Stimulated activated CD8-positive, alpha-beta memory T cell treated with anti-CD3 and anti-CD28 coated beads, Interleukin-7, amount 100 ng/mL, for 1 hour (primary cell): ENCODE measurements around the gene DERA.
"Not testable (repeated sequence)": the region's sequence is repeated elsewhere in the genome, so short reads cannot be mapped to it uniquely, and the experiment has no call there.

Experiments used
- DNase-seq, 2 donors: peaks; one replicate each; pipeline ENCODE4 v3.0.0-alpha.2; 2020; ENCODE audit warnings: low read depth in 2 of 2

The DERA gene

DNA sequence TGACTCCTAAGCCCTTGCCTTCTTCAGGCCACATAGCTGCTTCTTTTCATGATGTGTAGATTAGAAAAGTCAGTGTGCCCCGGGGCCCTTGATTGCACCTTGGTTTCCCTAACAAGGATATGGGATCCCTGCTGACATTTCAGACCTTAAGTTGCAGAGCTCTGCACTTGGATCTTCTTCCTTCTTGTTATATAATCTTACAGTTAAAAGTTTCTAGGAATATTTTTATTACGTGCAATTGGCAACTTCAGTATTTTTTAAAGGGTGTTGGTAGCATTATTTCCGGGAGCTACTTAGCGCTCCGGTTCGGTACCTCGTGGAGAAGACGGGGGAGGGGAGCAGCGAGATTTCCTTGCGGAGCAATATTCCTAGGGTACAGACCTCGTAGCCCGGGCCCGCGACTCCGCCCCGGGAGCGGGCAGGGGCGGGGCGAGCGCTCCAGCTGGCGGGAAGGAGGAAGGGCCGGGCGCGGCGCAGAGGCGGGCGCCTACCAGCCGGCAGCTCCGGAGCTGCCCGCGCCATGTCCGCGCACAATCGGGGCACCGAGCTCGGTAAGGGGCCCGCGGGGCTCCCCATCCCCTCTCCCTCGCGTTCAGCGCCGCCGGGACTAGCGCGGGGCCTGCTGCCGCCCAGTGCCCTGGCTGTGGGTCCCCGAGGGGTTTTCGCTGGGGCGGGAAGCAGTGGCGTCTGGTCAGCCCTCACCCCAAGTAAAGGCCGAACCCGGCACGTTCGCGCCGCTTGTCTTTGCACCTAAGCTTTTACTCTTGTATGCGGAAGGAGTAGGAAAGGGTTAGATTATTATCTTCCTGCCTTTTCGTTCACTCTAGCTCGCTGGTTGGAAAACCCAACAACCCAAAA, at the start of gene DERA:
Gene DERA (plus strand): TSS at position 469 of the 858 bp plus-strand sequence. CDS start 52 bp downstream, at position 521.
- peak; percentile 21 for DNase-seq

DNA sequence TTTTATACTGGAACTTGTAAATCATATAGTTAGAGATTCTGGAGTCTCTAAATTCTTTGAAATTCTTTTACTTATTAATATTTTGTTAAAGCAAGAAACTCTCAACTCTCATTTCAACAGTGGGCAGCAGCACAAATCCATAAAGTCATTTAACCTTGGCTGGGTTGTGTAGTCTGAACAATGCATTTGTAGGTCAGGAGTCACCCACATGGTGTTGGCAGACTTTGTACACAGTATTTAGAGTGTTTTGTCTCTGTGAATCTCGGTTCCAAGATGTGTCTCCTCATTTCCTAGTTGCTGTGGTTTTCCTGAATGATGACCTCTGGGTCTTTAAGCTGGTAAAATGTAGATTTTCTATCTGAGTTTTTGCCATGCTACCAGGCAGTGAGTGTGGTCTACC, 49.7 kb upstream of the DERA start:
- no peak for DNase-seq

DNA sequence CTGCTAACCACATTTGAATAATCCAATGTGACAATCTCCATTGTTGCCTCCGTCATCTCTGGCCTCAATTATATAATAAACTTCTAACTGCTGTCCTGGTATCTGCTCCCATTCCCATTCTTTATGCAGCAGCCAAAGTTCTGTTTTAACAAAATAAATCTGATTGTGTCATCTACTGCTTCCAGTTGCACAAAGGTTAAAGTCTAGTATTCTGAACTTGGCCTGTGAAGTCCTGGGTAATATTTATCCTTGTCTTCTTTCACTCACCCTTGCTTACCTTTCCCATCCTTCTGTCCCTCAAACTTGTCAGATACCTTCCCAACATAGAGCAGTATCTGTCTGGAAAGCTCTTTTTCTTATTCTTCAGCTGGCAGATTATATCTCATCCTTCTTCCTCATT, 48.3 kb upstream of the DERA start:
- DNase-seq = no peak

DNA sequence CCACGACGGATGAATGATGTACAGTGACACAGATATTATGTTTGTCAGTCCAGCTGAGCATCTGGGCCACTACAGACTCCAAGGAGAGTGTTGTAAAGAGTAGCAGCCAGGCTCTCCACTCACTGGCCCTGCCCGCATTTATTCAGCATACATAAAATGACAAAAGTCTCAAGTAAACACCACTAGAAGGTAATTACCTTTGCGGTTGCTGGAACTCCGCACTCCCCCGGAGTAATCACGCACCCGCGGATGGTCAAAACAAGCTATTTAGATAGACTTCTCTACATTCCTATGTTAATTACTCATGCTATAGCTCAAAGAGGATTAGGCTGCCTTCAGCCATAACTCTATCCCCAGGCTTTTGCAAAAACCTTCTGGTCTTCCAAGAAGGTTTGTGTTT, 47.8 kb upstream of the DERA start:
- DNase-seq = no peak

DNA sequence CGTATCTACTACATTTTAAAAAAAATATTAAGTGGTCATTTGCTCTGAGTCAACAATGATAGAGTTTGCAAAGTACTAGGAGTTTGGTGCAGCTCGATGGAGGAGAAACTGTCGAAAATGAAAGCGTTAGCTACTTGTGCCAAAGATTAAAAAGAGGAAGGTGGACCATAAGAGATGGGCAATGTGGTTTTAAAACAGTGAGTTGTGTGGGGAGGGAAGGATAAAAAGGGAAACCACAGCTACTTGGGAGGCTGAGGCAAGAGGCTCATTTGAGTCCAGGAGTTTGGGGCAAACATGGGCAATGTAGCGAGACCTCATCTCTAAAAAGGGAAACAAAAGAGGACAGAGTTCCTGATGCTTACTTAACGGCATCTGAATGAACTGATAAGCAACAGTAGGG, 47.1 kb upstream of the DERA start:
- DNase-seq = no peak

DNA sequence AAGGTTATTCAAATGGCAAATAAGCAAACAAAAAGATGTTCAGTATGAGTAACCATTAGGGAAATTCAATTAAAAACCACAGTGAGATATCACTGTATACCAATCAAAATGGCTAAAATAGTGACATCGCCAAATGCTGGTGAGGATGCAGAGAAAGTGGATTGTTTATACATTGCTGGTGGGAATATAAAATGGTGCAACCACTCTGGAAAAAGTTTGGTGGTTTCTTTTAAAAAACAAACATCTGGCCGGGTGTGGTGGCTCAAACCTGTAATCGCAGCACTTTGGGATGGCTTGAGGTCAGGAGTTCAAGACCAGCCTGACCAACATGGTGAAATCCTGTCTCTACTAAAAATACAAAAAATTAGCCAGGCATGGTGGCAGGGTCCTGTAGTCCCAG, 42.9 kb upstream of the DERA start:
- no peak for DNase-seq

DNA sequence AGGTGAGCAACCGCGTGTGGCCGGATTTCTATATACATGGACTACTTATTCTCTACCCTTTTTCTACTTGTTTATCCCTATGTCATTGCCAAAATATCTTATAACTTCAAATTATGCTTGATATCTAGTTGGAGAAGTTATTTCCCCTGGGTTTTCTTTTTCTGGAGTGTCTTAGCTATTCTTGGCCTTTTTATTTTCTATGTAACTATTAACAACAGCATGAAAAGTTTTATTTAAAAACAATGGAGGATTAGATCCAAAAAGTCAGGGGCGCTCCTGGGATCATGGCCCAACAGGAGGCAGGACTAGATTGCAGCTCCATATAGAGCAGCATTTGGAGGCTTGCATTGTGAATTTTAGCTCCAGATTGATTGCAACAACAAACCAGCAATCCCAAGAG, 37.6 kb upstream of the DERA start:
- no peak for DNase-seq

DNA sequence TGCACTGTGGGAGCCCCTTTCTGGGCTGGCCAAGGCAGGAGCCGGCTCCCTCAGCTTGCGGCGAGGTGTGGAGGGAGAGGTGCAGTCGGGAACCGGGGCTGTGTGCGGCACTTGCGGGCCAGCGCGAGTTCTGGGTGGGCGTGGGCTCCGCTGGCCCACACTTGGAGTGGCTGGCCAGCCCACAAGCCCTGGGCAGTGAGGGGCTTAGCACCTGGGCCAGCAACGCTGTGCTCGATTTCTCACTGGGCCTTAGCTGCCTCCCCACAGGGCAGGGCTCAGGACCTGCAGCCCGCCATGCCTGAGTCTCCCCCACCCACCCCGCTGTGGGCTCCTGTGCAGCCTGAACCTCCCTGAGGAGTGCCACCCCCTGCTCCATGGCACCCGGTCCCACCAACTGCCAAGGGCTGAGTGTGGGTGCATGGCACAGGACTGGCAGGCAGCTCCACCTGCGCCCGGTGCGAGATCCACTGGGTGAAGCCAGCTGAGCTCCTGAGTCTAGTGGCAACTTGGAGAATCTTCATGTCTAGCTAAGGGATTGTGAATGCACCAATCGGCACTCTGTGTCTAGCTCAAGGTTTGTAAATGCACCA, 36.5 kb upstream of the DERA start:
- DNase-seq = not testable (repeated sequence)

DNA sequence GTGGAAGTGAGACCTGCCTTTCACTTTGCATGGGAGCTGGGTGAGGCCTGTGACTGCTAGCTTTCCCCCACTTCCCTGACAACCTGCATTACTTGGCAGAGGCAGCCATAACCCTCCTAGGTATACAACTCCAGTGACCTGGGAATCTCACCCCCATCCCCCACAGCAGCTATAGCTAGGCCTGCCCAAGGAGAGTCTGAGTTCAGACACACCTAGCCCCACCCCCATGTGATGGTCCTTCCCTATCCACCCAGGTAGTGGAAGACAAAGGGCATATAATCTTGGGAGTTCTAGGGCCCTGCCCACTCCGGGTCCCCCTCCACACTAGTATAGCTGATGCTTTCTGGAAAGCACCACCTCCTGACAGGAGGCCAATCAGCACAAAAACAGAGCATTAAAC, 35.3 kb upstream of the DERA start:
- no peak for DNase-seq

DNA sequence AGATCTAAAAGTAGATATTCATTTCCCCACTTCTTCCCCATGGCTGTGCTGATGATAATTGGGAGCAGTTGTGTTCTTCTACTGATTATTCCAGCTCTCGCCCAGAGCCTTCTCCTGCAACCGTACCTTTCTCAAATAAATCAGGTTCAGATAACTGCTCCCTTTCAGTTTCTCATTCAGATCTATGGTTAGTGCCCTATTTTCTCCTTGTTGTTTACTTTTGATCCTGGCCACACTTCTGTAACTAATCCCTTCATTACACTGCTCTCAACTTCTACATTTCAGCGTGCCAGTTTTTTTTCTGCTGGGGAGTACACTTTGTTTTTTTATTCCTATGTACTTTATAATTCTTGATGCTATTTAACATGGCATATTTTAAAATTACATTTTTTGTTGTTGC, 31.7 kb upstream of the DERA start:
- DNase-seq = no peak

DNA sequence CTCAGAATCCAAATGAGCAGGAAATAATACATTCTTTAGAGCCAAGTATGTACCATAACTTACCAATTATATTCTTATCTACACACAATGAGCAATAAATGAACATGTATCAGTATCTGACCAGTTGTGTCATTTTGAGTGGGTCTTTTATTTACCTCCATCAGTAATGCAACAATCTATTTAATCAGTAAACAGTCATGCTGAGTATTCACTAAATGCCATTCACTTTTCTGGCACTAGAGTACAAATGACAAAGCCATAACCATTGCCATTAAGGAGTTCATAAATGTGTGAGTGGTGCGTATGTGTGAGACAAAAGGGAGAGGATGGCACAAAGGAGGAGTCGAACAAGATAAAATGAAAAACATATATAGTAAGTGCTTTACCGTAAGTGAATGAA, 30.4 kb upstream of the DERA start:
- no peak for DNase-seq

DNA sequence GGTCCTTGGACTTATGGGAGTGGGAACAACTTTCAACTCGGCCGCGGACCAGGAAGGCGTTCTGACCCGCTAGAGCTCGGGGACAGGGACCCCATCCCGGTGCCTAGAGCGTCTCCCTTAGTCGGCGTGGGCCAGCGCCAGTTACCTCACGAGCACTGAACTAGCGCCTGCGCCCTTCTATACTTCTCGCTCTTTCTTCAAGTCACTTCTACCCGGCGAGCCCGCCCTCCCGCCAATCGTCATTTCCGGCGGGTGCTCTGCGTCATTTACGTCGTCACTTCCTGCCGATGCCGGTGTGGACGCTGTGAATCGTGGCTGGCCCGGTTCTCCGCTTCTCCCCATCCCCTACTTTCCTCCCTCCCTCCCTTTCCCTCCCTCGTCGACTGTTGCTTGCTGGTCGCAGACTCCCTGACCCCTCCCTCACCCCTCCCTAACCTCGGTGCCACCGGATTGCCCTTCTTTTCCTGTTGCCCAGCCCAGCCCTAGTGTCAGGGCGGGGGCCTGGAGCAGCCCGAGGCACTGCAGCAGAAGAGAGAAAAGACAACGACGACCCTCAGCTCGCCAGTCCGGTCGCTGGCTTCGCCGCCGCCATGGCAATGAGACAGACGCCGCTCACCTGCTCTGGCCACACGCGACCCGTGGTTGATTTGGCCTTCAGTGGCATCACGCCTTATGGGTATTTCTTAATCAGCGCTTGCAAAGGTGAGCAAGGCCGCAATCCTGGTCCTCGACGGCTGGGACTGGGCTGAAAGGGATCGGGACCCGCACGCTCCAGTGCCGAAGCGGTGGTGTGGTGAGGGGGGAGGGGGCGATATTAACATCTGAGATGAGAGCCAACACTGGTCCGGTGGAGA, 28.8 kb upstream of the DERA start, which contains the start of gene STRAP:
Gene STRAP (plus strand): TSS at position 270 of the 854 bp plus-strand sequence. CDS start 321 bp downstream, at position 591.
- DNase-seq = peak; percentile 92 to 95

DNA sequence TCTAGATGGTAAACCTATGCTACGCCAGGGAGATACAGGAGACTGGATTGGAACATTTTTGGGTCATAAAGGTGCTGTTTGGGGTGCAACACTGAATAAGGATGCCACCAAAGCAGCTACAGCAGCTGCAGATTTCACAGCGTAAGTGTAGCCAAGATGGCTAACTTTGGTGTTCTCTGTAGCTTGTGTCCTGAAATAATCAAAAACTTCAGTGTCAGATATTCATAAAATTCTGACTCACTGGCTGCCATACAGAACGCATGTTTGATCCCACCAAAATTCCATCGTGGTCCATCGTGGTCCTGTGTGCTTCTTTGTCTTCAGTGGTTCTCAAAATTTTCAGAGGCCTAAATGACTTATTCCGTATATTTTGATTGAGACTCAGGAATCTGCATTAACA, 27.6 kb upstream of the DERA start:
- no peak for DNase-seq

DNA sequence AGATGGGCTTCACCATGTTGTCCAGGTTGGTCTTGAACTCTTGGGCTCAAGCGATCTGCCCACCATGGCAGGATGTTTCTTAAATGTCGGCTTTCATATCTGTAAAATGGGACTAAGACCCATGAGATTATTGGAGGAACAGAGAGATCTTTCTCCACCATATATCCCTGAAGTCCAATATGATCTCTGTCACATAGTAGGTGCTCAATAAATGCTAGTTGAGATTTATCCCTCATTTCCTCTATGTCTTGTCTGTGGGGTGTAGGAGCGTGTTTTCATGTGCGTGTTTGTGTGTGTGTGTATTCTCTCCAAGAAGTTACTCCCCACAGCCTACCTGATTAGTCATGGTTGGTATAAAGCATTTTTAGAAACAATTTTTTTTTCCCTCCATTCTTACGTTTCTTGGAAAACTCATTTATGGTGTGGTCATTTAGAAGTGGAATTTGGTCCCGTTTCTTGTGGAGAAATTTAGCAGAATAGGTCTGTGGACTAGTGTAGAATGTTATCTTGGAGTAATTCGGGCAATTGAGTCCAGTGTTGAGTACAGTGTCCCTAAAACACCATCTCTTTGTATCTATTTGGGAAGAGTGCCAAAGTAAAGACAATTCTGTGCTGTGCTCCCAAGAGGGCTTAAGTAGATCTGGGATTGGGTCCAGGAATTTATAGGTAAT, 24.6 kb upstream of the DERA start:
- no peak for DNase-seq

DNA sequence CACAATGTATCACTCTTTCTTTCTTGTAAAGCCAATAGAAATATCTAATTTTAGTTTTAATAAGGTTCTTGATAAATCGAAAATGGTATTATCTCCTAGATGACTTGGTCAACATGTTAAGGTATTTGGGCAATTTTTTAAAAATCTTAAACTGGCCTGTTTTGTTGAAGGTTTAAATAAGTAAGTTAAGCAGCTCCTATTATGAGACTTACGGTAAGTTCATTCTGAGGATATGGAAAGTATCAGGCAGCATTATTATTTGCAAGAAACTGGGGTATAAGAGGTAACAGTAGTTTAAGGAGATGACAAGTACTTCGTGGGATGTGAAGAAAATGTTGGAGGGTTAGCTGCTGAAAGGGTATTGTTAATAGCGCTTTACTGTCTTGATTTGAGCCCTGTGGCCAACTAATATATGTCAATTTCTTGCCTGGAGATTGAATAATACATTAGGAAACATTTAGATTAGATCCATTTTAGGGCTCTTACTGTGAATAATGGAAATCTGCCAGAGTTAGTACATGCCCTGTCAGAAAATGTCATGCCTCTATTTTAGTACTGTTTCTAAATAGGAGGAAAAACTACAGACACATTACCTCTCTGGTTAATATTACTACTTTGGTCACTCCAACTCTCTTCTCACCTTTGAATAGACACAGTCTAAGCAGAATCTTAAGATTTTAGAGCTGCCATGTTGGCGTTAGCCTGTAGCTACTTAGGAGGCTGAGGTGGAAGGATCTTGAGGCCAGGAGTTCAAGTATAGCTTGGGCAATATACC, 23.9 kb upstream of the DERA start:
- no peak for DNase-seq

DNA sequence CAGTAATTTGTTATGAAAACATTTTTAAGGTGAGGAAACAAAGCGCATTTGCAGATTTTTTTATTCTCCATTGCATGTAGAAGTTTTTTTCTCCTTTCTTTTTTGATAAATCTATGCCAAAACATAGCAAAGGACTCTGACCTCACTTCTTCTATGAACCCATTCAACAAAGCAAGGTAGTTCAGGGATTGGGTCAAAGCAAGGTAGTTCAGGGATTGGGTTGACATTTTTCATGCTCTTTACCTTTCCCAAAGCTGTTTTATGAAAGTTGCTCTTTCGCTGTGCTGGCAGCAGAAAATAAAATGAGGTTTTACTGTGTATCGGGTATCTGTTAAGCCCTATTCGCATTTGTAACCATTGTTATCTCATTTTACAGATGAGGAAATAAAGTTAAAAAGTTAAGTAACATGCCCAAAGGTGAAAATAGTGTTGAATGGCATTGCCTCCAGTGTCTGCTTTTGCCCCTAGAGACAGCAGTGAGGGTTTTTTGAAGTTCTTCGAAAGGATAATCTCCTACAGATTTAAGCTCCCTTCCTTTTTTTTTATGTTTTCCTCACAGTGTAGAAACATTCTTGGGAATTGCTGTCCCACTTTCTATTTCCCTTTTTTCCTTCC, 18.4 kb upstream of the DERA start:
- no peak for DNase-seq

DNA sequence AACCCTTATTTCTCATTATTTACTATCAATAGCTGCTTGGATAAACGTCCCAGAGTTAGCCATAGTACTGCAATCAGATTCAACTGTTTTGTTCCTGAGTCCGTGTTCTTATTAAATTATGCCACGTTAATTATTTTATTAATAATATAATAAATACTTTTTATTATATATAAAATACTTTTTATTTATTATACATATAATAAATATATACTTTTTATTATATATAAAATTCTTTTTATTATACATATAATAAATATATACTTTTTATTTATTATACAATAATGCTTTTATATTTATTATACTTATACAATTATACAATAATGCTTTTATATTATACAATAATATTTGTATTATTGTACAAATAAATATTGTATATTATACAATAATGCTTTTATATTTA, 17.9 kb upstream of the DERA start:
- no peak for DNase-seq

DNA sequence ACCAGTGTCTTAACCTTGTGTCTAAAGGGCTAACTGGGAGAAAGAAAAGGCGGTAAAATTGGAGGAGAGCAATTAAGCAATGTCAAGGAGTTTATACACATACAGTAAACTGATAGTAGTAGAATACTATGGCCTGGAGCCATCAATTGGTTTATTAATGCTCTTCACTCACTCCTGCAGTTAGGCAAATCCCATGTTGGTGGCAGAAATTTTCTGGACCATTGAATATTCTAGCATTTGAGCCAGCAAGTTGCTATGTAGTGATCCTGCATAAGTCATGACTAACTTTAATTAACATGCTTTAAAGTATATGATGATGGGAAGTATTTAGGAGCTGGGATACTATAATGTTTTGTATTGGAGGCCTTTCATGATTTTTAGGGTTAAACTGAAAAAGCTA, 14.3 kb upstream of the DERA start:
- no peak for DNase-seq

DNA sequence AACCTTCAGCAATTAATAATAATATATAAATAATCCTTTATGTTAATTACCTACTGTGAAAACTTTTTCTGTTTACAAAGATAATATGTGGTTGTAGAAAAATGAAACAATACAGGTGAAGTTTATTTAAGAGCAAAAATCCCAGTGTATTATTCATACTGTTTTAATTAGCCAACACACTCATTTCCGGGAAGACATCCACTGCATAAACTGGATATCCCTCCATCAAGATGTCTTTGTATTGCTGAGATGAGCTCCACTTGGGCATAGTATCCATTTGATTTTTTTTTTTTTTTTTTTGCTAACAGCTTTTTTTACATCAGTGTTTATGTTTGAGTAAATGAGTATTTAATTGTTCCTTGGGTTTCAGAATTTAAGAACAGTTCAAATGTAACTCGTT, 13.7 kb upstream of the DERA start:
- DNase-seq = no peak

DNA sequence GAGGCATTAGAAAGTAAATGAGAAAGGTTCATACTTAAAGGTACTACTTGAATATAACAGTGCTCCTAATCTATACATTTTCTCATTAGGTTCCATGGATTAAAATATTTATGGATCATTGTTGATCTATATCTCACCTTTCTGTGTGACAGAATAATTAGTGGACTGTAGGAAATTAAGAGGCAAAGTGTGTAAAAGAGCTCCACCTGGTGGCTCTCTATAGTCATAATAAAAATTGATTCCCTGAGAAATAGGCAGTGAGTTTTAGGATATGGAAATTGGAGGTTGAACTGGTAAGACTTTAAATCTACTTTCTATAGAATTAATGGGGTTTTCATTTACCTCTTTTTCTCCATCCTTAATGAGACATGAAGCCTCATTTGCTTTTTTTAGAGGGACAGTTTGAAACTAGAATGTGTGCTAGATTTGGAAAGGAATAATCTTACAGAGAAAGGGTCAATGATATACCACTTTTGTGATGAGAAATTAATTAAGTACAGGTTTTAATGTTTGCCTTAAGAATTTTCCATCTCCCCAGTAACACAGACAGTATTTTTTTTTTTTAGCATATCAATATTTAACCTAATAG, 11.8 kb upstream of the DERA start:
- DNase-seq = no peak
